ENCODE data around the gene MACROD2. TPM values are rescaled to one million over a fixed set of nuclear protein-coding genes. Genes with fewer than 3 reads are reported as not detected.

The MACROD2 gene
- total RNA-seq, 1 experiment from 2014 or later = 1.5 TPM

DNA sequence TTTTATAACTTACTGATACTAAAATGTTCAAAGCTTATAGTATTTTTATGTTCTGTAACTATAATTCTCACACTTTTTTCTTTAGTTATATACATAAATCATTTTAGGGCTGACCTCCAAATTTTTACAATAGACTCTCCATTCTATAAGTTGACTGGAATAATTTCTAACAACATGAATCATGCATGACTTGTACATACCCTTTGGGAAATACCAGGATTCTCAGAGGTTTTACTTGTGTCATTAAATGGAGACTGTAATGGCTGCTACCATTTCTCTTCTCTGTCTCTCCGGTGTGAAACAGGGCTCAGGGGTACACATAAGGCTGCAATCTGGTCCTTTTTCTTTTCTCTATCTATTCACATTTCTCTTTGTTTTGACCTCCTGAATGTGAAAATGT lies 564.3 kb downstream of the MACROD2 start:
- Histone ChIP-seq H3K36me3 (replicated peaks; ENCODE audit: control insufficient read depth, insufficient read depth, low read length) (no peaks in the 10 kb centered on the region), H3K27me3 (ENCODE audit: control insufficient read depth, insufficient read depth, low read length) (no peaks in the 10 kb centered on the region), H3K4me3 (ENCODE audit: insufficient read depth, low read depth, low read length) (no peak overlapping the region)
- DNase-seq = no peak

DNA sequence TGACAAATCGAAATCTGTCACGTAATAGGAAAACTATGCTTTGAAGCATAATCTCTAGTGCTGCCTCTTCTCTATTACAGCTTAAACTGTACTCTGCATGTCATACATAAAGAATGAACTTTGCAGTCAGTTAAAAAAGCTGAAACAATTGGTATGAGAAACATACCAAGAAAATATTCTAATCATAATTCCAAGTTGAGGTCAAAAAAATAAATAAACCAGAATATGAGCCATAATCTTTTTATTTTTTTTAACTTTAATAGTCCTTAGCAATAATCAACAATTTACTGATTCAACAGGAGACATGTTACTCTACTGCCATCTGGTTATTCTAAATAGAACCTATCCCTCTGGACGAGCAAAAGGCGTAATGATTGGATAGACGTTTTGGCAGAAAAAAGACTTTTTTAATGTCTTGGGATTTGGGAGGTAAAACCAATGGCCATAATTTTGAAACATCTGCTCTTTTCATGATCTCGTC lies 566.5 kb downstream of the MACROD2 start:
- Histone ChIP-seq H3K4me3 (ENCODE audit: insufficient read depth, low read depth, low read length) (no peak overlapping the region), H3K36me3 (replicated peaks; ENCODE audit: control insufficient read depth, insufficient read depth, low read length) (no peaks in the 10 kb centered on the region)

DNA sequence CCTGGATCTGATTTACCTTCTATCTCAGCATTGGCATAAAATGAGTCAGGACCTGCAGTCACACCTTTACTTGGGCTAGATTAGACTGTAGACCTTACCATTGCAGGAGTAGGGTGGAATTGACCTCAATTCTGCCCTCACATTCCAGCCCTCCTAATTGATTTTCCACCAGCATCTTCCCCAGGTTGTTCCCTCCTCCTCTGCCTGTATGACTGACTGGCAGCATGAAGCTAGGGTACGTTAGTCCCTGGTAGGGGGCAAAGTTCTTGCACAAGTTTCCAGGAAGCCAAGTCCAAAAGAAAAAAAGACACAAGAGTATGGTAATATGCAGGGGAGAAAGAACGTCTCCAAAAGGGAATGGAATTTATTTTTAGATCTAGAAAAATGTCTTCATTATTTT lies 567.7 kb downstream of the MACROD2 start:
- Histone ChIP-seq H3K36me3 (replicated peaks; ENCODE audit: control insufficient read depth, insufficient read depth, low read length) (no peaks in the 10 kb centered on the region), H3K27me3 (ENCODE audit: control insufficient read depth, insufficient read depth, low read length) (no peaks in the 10 kb centered on the region), H3K4me3 (ENCODE audit: insufficient read depth, low read depth, low read length) (no peak overlapping the region)
- no peak for DNase-seq

More for the DNA sequence above, 566.5 kb downstream of the MACROD2 start:
- no peak for DNase-seq
- H3K27me3 ChIP-seq (ENCODE audit: control insufficient read depth, insufficient read depth, low read length) = no peaks in the 10 kb centered on the region

DNA sequence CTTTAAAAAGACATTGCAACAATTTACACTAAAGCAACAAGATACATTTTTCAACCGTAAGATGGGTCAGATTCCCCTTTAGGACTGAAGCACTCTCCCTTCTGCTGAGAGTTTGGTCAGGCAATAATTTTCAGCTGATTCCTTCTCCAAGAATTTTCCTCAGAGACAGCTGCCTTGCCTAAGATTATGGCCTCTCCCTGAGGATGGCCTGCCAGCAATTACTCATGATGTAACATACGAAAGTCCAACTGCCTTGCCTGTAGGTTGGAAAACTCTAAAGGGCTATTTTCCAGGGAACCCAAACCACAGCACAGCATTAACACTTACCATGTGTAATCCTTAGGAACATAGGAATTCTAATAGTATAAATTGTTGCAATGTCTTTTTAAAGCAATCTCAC lies 571.2 kb downstream of the MACROD2 start:
- Histone ChIP-seq H3K4me3 (ENCODE audit: insufficient read depth, low read depth, low read length) (no peak overlapping the region), H3K27me3 (ENCODE audit: control insufficient read depth, insufficient read depth, low read length) (no peaks in the 10 kb centered on the region), H3K36me3 (replicated peaks; ENCODE audit: control insufficient read depth, insufficient read depth, low read length) (no peaks in the 10 kb centered on the region)
- no peak for DNase-seq

DNA sequence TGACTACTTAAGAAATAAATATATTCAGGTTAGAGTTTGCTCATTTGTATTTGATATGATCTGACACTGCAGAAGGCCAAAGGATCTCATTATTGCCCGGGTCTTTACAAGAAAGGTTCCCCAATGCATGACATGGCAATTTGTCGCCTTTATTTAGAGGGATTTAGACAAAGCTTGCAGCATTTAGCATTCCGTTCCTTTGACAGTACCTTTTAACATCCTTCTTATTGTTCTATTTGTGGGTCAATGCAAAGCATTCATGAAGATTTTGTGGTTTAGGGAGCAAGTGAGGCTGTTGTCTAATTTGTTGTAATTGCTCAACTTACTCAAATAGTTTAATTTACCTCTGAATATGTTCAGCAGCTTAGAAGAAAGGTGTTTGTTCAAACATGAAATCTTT lies 572.9 kb downstream of the MACROD2 start:
- Histone ChIP-seq H3K4me3 (ENCODE audit: insufficient read depth, low read depth, low read length) (no peak overlapping the region), H3K27me3 (ENCODE audit: control insufficient read depth, insufficient read depth, low read length) (no peaks in the 10 kb centered on the region), H3K36me3 (replicated peaks; ENCODE audit: control insufficient read depth, insufficient read depth, low read length) (no peaks in the 10 kb centered on the region)
- DNase-seq = no peak

DNA sequence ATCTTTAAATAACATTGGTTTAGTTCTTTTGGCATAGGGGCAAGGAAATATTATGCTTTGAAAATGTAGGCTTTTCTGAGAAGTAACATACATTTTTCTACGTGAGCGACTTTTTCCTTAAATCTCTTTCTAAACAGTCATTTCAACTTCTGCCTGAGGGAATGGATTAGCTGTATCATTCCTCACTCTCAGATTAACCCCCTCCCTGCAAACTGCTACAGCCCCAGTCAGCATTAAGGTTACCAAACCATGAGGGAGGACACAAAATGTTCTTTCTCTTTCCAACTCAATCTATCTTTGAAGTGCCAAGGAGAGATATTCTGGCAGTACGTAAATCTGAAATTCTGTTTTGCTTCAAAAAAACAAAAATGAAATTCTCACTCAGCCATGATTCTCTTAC lies 573.4 kb downstream of the MACROD2 start:
- Histone ChIP-seq H3K36me3 (replicated peaks; ENCODE audit: control insufficient read depth, insufficient read depth, low read length) (no peaks in the 10 kb centered on the region), H3K27me3 (ENCODE audit: control insufficient read depth, insufficient read depth, low read length) (no peaks in the 10 kb centered on the region), H3K4me3 (ENCODE audit: insufficient read depth, low read depth, low read length) (no peak overlapping the region)
- no peak for DNase-seq

DNA sequence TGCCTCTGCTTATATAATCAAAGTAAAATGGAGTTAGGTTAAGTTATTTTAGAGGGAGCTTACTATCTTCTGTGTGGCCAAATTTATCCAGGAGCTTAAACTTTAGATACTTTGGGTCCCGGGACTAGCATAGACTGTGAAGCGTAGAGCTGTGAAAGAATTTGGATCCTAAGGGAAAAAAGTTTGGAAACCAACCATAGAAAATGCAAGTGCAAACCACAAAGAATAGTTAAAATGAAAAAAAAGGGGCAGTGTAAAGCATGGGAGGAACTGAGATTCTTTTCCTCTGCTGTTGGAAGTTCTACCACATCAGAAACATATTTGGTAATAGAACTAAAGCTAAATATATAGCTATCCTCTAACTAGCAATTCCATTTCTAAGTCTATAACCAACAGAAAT lies 574.3 kb downstream of the MACROD2 start:
- no peaks in the 10 kb centered on the region for H3K36me3 ChIP-seq (replicated peaks; ENCODE audit: control insufficient read depth, insufficient read depth, low read length)
- no peak overlapping the region for H3K4me3 ChIP-seq (ENCODE audit: insufficient read depth, low read depth, low read length)
- no peaks in the 10 kb centered on the region for H3K27me3 ChIP-seq (ENCODE audit: control insufficient read depth, insufficient read depth, low read length)
- no peak for DNase-seq

DNA sequence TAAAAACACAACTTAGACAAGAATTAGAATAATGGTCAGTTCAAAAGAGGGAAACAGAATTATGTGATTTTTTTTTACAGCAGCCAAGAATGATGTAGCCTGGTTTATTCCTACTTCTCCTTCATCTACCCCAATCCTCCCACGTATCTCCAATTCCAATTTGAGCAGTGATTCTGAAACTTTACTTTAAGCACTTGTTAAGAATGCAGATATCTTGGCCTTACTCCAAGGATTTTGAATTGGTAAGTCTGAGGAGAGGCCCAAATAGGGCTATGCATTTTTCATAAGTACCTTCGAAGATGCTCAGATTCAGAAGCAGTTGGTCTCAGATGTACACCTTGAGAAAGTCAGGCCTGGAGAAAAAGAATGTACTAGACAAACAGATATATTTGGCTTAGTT lies 575.5 kb downstream of the MACROD2 start:
- H3K27me3 ChIP-seq (ENCODE audit: control insufficient read depth, insufficient read depth, low read length) = no peaks in the 10 kb centered on the region
- no peak for DNase-seq

DNA sequence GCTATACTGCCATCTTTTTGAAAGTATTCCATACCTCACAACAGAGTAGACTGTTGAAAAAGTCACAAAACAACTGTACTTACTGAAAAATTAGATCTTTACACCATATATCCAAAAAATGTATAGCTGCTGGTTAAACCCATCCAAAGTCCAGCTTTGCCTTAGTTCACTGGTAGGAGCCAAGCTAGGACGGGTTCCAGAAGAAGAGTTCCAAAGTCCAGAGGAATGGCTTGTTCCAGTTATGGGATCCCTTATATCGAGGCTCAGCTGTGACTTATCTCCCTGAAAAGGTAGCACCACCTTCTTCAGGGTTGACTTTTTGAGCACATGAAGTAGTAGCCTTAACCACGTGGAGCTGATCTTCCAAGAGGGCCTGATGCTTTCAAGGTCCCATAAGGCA lies 578.4 kb downstream of the MACROD2 start:
- Histone ChIP-seq H3K27me3 (ENCODE audit: control insufficient read depth, insufficient read depth, low read length) (no peaks in the 10 kb centered on the region), H3K36me3 (replicated peaks; ENCODE audit: control insufficient read depth, insufficient read depth, low read length) (no peaks in the 10 kb centered on the region), H3K4me3 (ENCODE audit: insufficient read depth, low read depth, low read length) (no peak overlapping the region)
- no peak for DNase-seq

More for the DNA sequence above, 575.5 kb downstream of the MACROD2 start:
- Histone ChIP-seq H3K4me3 (ENCODE audit: insufficient read depth, low read depth, low read length) (no peak overlapping the region), H3K36me3 (replicated peaks; ENCODE audit: control insufficient read depth, insufficient read depth, low read length) (no peaks in the 10 kb centered on the region)

DNA sequence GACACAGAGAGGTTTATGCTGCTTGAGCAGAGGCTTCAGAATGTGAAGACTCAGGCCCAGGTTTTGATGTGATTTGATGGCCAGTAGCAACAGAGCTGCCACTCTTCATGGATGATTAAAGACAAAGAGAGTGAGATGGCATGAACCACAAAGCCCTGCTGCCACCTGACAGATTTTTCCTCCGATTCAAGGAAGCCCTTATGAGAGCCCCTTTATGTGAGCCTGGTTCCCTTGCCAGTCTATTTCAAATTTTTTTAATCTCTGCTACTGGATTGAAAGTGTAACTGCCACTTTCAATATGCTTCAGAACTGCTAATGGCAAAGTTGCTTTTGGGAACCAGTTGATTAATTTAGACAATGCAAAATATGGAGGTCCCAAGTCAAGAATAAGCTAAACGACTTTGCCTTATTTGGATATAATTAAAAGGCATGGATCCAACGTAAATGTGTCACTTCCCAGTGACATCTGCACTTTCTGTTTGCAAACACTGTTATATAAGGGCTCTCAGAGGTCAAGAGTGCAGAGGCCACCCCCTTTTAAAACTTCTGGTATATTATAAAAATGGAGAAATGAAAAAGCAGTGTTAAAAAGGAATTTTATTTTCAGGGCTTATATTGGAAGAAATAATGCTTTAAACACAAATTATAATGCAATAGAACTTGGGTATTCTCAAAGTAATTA lies 581.0 kb downstream of the MACROD2 start:
- no peak for DNase-seq
- H3K27me3 ChIP-seq (ENCODE audit: control insufficient read depth, insufficient read depth, low read length) = no peaks in the 10 kb centered on the region
- no peaks in the 10 kb centered on the region for H3K36me3 ChIP-seq (replicated peaks; ENCODE audit: control insufficient read depth, insufficient read depth, low read length)
- no peak overlapping the region for H3K4me3 ChIP-seq (ENCODE audit: insufficient read depth, low read depth, low read length)

DNA sequence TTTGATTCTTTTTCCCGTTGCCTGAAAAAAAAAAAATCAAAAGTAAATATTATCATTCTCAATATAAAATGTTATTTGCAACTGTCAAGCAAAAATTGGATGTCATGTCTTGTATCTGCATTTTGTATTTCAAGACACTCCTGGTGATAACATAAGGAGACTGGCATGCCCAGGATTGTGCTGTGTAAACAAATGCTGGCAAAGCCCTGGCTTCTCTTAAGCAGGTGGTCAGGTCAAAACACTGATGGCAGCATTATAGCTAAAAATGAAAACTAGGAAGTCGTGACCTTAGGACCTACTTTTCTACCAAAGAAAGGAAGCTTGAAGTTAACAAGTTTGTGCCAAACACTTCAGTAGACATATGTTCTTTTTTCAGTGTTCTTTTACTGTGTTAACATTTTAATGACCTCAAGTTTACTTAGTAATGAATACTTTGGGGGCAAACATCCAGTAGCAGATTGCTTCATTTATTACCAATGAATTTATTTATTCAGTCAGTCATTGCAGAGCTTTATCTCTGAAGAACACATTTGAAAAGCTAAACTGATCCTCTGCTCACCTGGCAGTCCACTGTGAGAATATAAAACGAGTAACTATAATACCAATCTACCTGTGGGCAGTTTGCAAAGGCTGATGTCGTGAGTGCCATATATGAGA lies 585.2 kb downstream of the MACROD2 start:
- Histone ChIP-seq H3K36me3 (replicated peaks; ENCODE audit: control insufficient read depth, insufficient read depth, low read length) (no peaks in the 10 kb centered on the region), H3K4me3 (ENCODE audit: insufficient read depth, low read depth, low read length) (no peak overlapping the region)
- DNase-seq = no peak

DNA sequence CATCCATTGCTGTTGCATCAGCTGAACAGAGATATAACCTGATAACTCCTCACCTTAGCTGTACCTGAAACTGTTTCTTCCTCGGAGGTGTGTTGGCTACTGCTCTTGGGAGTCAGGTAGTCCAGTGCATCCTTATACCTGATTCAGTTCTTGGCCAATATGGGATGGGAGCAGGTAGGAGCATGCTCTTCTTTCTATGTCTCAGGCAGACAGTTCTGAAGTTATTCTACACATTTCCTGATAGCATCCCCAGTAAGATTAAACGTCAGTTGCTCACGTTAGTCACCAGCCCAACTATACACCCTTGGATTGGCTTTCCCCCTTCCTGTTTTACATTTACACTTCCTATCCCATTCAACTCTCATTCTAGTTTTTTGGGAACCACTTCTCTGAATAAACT lies 586.4 kb downstream of the MACROD2 start:
- H3K27me3 ChIP-seq (ENCODE audit: control insufficient read depth, insufficient read depth, low read length) = no peaks in the 10 kb centered on the region
- no peaks in the 10 kb centered on the region for H3K36me3 ChIP-seq (replicated peaks; ENCODE audit: control insufficient read depth, insufficient read depth, low read length)
- H3K4me3 ChIP-seq (ENCODE audit: insufficient read depth, low read depth, low read length) = no peak overlapping the region
- no peak for DNase-seq

More for the DNA sequence above, 585.2 kb downstream of the MACROD2 start:
- H3K27me3 ChIP-seq (ENCODE audit: control insufficient read depth, insufficient read depth, low read length) = no peaks in the 10 kb centered on the region

DNA sequence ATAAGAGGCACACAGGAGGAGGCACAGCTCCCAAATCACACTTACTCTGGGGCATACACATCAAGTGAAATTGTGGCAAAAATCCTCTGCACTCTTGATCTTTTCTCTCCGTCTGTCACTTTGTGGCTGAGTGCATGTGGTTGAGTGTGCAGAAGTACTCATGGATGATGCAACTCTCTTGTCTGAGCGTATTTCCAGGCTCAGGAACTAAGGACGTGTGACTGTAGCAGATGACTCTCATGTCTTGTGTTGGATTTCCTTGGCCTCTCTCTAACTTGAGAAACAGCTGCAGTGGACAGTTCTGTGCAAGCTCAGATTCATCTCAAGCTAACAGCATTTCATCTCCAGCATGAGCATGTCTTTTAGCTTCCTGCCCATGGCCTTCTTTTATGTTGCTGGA lies 587.5 kb downstream of the MACROD2 start:
- H3K36me3 ChIP-seq (replicated peaks; ENCODE audit: control insufficient read depth, insufficient read depth, low read length) = no peaks in the 10 kb centered on the region
- DNase-seq = no peak

DNA sequence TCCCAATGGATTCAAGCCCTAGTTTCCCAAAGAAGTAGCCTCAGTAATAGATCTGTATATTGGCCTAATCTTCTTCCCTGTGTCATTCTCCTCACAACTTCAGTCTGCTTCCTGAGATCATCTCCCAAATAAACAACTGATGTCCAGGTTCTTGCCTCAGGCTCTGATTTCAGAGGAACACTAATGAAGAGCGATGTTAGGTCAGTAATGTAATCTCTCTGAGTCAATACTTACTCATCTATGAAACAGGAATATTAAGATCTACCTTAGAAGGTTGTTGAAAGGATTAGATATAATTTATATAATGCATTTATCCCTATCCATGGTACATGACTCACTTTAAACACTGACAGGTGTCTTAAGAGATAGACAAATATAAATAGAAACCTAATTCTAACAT lies 588.1 kb downstream of the MACROD2 start:
- Histone ChIP-seq H3K36me3 (replicated peaks; ENCODE audit: control insufficient read depth, insufficient read depth, low read length) (no peaks in the 10 kb centered on the region), H3K27me3 (ENCODE audit: control insufficient read depth, insufficient read depth, low read length) (no peaks in the 10 kb centered on the region), H3K4me3 (ENCODE audit: insufficient read depth, low read depth, low read length) (no peak overlapping the region)
- DNase-seq = no peak

More for the DNA sequence above, 587.5 kb downstream of the MACROD2 start:
- H3K27me3 ChIP-seq (ENCODE audit: control insufficient read depth, insufficient read depth, low read length) = no peaks in the 10 kb centered on the region
- no peak overlapping the region for H3K4me3 ChIP-seq (ENCODE audit: insufficient read depth, low read depth, low read length)

DNA sequence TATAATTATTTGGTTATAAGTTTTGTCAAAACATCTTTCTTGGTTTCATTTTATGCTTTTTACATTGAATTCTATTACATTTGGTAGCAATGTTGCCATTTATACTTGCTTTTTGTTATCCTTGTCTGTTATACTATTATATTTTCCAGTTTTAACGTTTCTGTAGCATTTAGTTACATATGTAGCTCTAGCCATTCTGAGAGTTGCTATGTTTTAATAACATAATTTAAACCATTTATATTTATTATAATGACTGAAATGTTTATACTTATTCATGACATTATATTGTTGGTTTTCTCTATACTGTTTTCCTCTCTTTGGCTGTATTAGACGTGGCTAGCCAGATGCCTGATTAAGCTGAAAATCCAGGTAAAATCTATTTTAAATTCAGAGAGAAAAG lies 594.1 kb downstream of the MACROD2 start:
- no peak for DNase-seq
- Histone ChIP-seq H3K4me3 (ENCODE audit: insufficient read depth, low read depth, low read length) (no peak overlapping the region), H3K27me3 (ENCODE audit: control insufficient read depth, insufficient read depth, low read length) (no peaks in the 10 kb centered on the region), H3K36me3 (replicated peaks; ENCODE audit: control insufficient read depth, insufficient read depth, low read length) (no peaks in the 10 kb centered on the region)

All from H7 (cell line).